Skeletal muscle satellite cell (primary cell): Measurements from ENCODE around the gene RGS6.
"Not testable (repeated sequence)": the region's sequence is repeated elsewhere in the genome, so short reads cannot be mapped to it uniquely, and the experiment has no call there.

ENCODE experiments used
- H3K27me3 ChIP-seq: 2 replicates; pipeline ENCODE4 v1.7.0; 2013; ENCODE audit warnings: low read length; ENCODE audit not compliant: control insufficient read depth, insufficient read depth
- H3K36me3 ChIP-seq: 2 replicates; pipeline ENCODE4 v1.7.0; 2013; ENCODE audit warnings: mild to moderate bottlenecking, control low read depth, low read length; ENCODE audit not compliant: insufficient read depth
- H3K4me1 ChIP-seq: 2 replicates; pipeline ENCODE4 v1.7.0; 2013; ENCODE audit warnings: low read length; ENCODE audit not compliant: control insufficient read depth, insufficient read depth
- H3K4me2 ChIP-seq: 2 replicates; pipeline ENCODE4 v1.7.0; 2013; ENCODE audit warnings: mild to moderate bottlenecking, low read length
- H3K4me3 ChIP-seq: 2 replicates; pipeline ENCODE4 v1.7.0; 2013; ENCODE audit warnings: low read length
- H3K9ac ChIP-seq: 2 replicates; pipeline ENCODE4 v1.7.0; 2013; ENCODE audit warnings: mild to moderate bottlenecking, low read depth, low read length, moderate library complexity
- H3K9me3 ChIP-seq: replicated peaks from 2 replicates; pipeline ENCODE4 v1.7.0; 2013; ENCODE audit warnings: mild to moderate bottlenecking, control low read depth, low read length

RGS6 gene

GRCh38 chr14:71918955-71919354 is 13.3 kb upstream of the RGS6 start:
- Histone ChIP-seq H3K4me1 (no peaks in the 10 kb centered on the region), H3K27me3 (no peaks in the 10 kb centered on the region), H3K9me3 (no peaks in the 10 kb centered on the region), H3K36me3 (no peaks in the 10 kb centered on the region), H3K4me3 (no peak overlapping the region), H3K9ac (no peak overlapping the region), H3K4me2 (no peak overlapping the region)

- Histone ChIP-seq H3K27me3 (no peaks in the 10 kb centered on the region), H3K4me2 (no peak overlapping the region), H3K4me1 (no peaks in the 10 kb centered on the region), H3K4me3 (no peak overlapping the region), H3K36me3 (no peaks in the 10 kb centered on the region), H3K9ac (no peak overlapping the region), H3K9me3 (no peaks in the 10 kb centered on the region)
Measured at GRCh38 chr14:71923513-71923912, 8.7 kb upstream of the RGS6 start.

DNA sequence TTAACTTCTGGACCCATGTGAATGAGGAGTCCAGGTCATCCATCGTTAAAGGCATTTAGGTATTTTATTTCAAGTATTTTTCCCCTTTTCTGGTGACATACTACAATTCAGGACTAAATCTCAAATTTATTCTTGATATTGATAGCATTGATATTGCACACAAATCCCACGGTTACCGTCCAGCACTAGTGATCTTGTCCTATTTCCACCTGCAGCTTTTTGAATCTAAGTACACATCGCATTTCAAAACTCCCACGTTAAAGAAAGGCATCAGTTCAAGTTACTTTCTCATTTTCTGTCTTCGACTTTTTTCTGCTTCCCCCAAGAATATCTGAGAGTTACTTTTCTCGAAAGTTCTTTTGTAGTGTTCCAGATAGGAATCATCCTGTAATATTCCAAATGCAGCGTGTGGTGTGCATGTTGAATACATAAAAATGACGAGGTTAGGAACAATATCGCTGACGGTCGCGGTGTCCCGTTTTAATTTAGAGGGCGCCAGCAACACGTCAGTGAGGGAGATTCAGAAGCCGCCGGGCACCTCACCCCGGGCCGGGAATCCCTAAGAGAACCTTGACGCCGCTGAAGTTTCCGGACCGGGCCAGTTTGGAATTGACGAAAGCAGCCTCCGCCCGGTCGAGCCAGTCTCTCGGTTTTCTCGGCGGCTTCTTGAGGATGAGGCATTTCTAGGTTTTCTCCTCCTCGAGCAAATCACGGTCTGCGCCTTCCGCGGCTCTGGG is 569 bp upstream of the RGS6 start:
- H3K9ac ChIP-seq = no peak overlapping the region
- H3K27me3 ChIP-seq = peaks cover 36% of the 10 kb centered on the region
- H3K4me1 ChIP-seq = no peaks in the 10 kb centered on the region
- H3K4me3 ChIP-seq = no peak overlapping the region
- no peaks in the 10 kb centered on the region for H3K9me3 ChIP-seq
- H3K4me2 ChIP-seq = no peak overlapping the region
- no peaks in the 10 kb centered on the region for H3K36me3 ChIP-seq

DNA sequence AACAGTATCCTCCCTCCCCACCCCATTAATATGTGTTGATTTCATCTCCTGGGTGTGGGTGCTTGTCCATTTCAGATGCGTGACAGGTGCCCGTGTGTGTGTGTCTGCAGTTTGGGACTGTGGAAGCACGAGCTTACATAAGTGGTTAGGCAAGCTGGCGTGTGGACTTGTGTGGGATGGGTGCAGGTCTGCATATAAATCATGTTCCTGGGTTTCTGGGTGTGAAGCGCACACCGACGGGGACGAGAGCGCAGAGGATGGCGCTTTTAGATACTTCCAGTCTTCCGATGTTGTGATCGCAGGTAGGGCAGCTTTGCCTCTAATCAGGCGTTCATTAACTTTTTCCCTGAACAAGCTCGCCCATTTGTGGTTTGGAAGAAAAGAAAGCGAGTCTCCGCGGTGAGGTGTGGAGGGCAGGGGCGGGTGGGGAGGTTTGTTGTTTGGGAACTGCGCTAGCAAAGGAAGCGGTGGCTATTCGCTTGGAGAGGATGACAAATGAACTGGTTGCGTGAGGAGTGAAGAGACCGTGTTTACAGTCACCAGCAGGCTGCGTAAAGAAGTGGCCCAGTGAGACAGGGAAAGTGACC is 865 bp downstream of the RGS6 start:
- peaks cover 36% of the 10 kb centered on the region for H3K27me3 ChIP-seq
- no peak overlapping the region for H3K4me2 ChIP-seq
- no peaks in the 10 kb centered on the region for H3K9me3 ChIP-seq
- H3K4me3 ChIP-seq = no peak overlapping the region
- H3K4me1 ChIP-seq = no peaks in the 10 kb centered on the region
- H3K9ac ChIP-seq = no peak overlapping the region
- no peaks in the 10 kb centered on the region for H3K36me3 ChIP-seq

DNA sequence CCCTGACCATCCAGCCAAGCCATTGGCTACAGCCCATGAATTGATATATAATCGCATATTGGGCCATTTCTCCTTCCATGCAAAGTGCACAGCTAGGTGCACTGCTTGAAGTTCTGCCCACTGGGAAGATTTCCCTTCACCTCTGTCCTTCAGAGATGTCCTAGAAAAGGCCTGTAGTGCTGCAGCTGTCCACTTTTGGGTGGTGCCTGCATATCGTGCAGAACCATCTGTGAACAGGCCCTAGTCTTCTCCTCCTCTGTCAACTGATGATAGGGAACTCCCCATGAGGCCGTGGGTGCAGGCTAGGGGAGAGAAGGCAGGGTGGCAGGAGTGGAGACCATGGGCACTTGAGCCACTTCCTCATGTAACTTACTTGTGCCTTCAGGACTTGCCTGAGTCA is 6.0 kb downstream of the RGS6 start:
- not testable (repeated sequence) for H3K4me1 ChIP-seq, H3K9ac ChIP-seq, H3K4me3 ChIP-seq, H3K36me3 ChIP-seq, H3K4me2 ChIP-seq, H3K9me3 ChIP-seq
- H3K27me3 ChIP-seq = peaks cover 14% of the 10 kb centered on the region

DNA sequence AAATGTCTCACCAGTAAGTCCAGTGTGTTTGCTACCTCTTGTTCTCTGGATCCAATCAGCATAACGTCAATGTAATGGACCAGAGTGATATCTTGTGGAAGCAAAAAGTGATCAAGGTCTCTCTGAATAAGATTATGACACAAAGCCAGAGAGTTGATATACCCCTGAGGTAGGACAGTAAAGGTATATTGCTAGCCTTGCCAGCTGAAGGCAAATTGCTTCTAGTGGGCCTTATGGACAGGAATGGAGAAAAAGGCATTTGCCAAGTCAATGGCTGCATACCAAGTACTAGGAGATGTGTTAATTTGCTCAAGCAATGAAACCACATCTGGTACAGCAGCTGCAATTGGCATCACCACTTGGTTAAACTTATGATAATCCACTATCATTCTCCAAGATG is 7.1 kb downstream of the RGS6 start:
- H3K27me3 ChIP-seq, H3K4me2 ChIP-seq, H3K4me1 ChIP-seq, H3K9ac ChIP-seq, H3K9me3 ChIP-seq, H3K36me3 ChIP-seq, H3K4me3 ChIP-seq: not testable (repeated sequence)

DNA sequence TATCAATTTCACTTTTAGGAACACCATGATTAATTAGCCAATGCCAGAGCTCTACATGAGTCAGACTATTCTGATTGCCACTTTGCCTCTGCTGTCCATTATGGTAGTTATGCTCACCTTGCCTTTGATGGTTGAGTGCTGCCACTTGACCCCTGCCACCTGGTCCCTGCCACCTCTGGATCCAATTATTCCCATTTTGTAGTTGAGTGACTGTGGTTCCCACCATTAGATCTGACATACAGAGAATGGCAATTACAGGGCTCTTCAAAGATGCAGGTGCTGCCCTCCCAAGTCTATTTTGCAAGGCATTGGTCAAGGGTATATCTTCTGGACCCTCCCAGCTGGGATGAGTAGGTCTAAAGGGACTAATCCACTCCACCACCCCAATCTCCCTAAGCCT is 8.3 kb downstream of the RGS6 start:
- H3K4me2 ChIP-seq, H3K27me3 ChIP-seq, H3K9ac ChIP-seq, H3K9me3 ChIP-seq, H3K4me3 ChIP-seq, H3K36me3 ChIP-seq, H3K4me1 ChIP-seq: not testable (repeated sequence)

- H3K4me3 ChIP-seq, H3K4me2 ChIP-seq, H3K27me3 ChIP-seq, H3K9ac ChIP-seq, H3K36me3 ChIP-seq, H3K4me1 ChIP-seq, H3K9me3 ChIP-seq: not testable (repeated sequence)
Measured at GRCh38 chr14:71941616-71942015, 9.4 kb downstream of the RGS6 start.

DNA sequence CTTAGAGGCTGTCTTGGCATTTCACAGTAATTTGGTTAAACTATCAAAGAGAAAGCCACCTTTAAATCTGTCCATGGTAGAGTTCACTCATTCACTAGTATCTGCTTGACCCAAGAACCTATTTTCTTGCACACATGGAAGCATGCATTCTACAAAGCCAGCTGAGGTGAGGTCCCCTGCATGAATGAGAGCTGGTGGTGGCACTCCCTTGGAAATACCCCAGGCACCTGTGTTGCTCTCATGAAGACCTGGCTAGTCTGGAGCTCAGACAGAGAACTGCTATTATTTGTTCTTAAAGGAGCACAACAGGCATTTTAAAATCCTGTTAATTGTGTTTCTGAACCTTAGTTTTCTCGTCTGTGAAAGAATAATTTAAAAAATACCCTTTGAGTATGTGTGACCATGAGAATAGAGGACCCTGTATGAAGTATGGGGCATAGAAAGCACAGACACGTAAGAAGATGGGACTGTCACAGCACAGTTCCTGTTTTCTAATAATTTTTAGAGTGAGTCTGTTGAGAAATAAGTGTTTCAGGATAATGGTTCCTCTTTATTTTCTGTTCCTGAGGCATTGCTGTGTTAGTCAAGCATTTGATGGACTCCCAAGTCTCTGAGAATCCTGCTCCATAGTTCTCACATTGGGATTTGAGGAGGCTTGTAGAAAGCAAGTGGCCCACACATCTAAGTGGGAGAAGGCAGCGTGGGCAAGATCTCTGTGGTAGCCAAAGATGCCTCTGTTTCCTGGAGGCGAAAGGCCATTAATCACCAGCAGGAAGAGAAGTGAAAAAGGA is 10.9 kb downstream of the RGS6 start:
- no peak overlapping the region for H3K9ac ChIP-seq
- H3K4me1 ChIP-seq = no peaks in the 10 kb centered on the region
- H3K9me3 ChIP-seq = no peaks in the 10 kb centered on the region
- no peaks in the 10 kb centered on the region for H3K27me3 ChIP-seq
- H3K4me2 ChIP-seq = no peak overlapping the region
- H3K36me3 ChIP-seq = no peaks in the 10 kb centered on the region
- H3K4me3 ChIP-seq = no peak overlapping the region

- no peak overlapping the region for H3K4me3 ChIP-seq
- no peaks in the 10 kb centered on the region for H3K9me3 ChIP-seq
- no peak overlapping the region for H3K9ac ChIP-seq
- no peaks in the 10 kb centered on the region for H3K4me1 ChIP-seq
- no peaks in the 10 kb centered on the region for H3K27me3 ChIP-seq
- H3K36me3 ChIP-seq = no peaks in the 10 kb centered on the region
- no peak overlapping the region for H3K4me2 ChIP-seq
Measured at GRCh38 chr14:71943695-71944018, 11.4 kb downstream of the RGS6 start.

- H3K9ac ChIP-seq = no peak overlapping the region
- no peaks in the 10 kb centered on the region for H3K27me3 ChIP-seq
- no peaks in the 10 kb centered on the region for H3K9me3 ChIP-seq
- no peaks in the 10 kb centered on the region for H3K36me3 ChIP-seq
- no peak overlapping the region for H3K4me2 ChIP-seq
- no peak overlapping the region for H3K4me3 ChIP-seq
- H3K4me1 ChIP-seq = no peaks in the 10 kb centered on the region
Measured at GRCh38 chr14:71947947-71948500, 15.8 kb downstream of the RGS6 start.
